CD14-positive monocyte (primary cell): ENCODE results near the gene TMEM120B. TPM values are rescaled to one million over a fixed set of nuclear protein-coding genes. Genes with fewer than 3 reads are reported as not detected.

Experiments used
- DNase-seq, 3 donors: peaks; one replicate each; pipeline ENCODE4 v3.0.0-alpha.2; 2011 to 2022
- H2AFZ ChIP-seq: 2 replicates; pipeline ENCODE4 v1.6.0; 2012; ENCODE audit warnings: mild to moderate bottlenecking, low read depth, low read length, inconsistent platforms; ENCODE audit not compliant: insufficient read depth, poor library complexity, severe bottlenecking
- H3K27ac ChIP-seq, 2 donors: 1 replicate in 1 of 2; 2 replicates in 1 of 2; pipeline ENCODE4 v1.5.1; 2012 to 2013; ENCODE audit warnings: low read length in 2 of 2, control low read depth in 1 of 2, inconsistent platforms in 1 of 2, low read depth in 1 of 2, mild to moderate bottlenecking in 1 of 2
- H3K27me3 ChIP-seq, 2 donors: one replicate each; pipeline versions ENCODE4 v1.6.0 to v1.6.1; 2011 to 2013; ENCODE audit warnings: low read length in 2 of 2; ENCODE audit not compliant: control insufficient read depth in 2 of 2, insufficient read depth in 2 of 2
- H3K36me3 ChIP-seq, 2 donors: replicated peaks in 1 of 2; 1 replicate in 1 of 2; 2 replicates in 1 of 2; pipeline versions ENCODE4 v1.5.1 to v1.6.1; 2012 to 2013; ENCODE audit warnings: low read length in 2 of 2, control low read depth in 1 of 2, inconsistent platforms in 1 of 2, mild to moderate bottlenecking in 1 of 2; ENCODE audit not compliant: insufficient read depth in 2 of 2, control insufficient read depth in 1 of 2
- H3K4me1 ChIP-seq, 2 donors: 1 replicate in 1 of 2; 2 replicates in 1 of 2; pipeline versions ENCODE4 v1.5.1 to v1.6.1; 2012 to 2013; ENCODE audit warnings: low read length in 2 of 2, control low read depth in 1 of 2, inconsistent platforms in 1 of 2, mild to moderate bottlenecking in 1 of 2, moderate library complexity in 1 of 2; ENCODE audit not compliant: insufficient read depth in 2 of 2, control insufficient read depth in 1 of 2
- H3K4me2 ChIP-seq: replicated peaks from 2 replicates; pipeline ENCODE3; 2012; ENCODE audit warnings: low read length, moderate library complexity, mild to moderate bottlenecking; ENCODE audit not compliant: poor library complexity, severe bottlenecking; ENCODE audit errors: extremely low read depth
- H3K4me3 ChIP-seq, 3 experiments: fragments of 200-600 bp in 1 of 3; sonication (generic) in 1 of 3; replicated peaks in 1 of 3; 1 replicate in 2 of 3; 2 replicates in 1 of 3; pipeline ENCODE4 v1.5.1; 2011 to 2013; ENCODE audit warnings: low read length in 3 of 3, mild to moderate bottlenecking in 3 of 3, control low read depth in 2 of 3, low read depth in 2 of 3, inconsistent platforms in 1 of 3, moderate library complexity in 1 of 3
- H3K79me2 ChIP-seq: 2 replicates; pipeline ENCODE4 v1.6.0; 2012; ENCODE audit warnings: mild to moderate bottlenecking, control low read depth, inconsistent platforms, low read length, moderate library complexity; ENCODE audit not compliant: insufficient read depth
- H3K9ac ChIP-seq: 2 replicates; pipeline ENCODE4 v1.6.0; 2017; ENCODE audit warnings: low read length, mild to moderate bottlenecking; ENCODE audit not compliant: insufficient read depth, poor library complexity, severe bottlenecking
- H3K9me3 ChIP-seq, 2 donors: replicated peaks in 1 of 2; 1 replicate in 1 of 2; 2 replicates in 1 of 2; pipeline versions ENCODE4 v1.5.1 to v1.6.1; 2012 to 2013; ENCODE audit warnings: low read length in 2 of 2, control low read depth in 1 of 2; ENCODE audit not compliant: control insufficient read depth in 1 of 2, insufficient read depth in 1 of 2
- H4K20me1 ChIP-seq: 2 replicates; pipeline ENCODE4 v1.6.0; 2012; ENCODE audit warnings: mild to moderate bottlenecking, low read length, control low read depth, moderate library complexity; ENCODE audit not compliant: insufficient read depth
- H3K27ac Mint-ChIP-seq, 7 donors: one replicate each; pipeline ENCODE4 v1.8.0; 2020; ENCODE audit warnings: mild to moderate bottlenecking in 7 of 7, mixed read lengths in 7 of 7, moderate library complexity in 6 of 7, inconsistent platforms in 2 of 7
- H3K27me3 Mint-ChIP-seq, 3 donors: one replicate each; pipeline ENCODE4 v1.8.0; 2021 to 2022; ENCODE audit warnings: low read depth in 3 of 3, mild to moderate bottlenecking in 3 of 3, mixed read lengths in 3 of 3, moderate library complexity in 3 of 3, inconsistent platforms in 1 of 3
- H3K36me3 Mint-ChIP-seq, 2 donors: one replicate each; pipeline ENCODE4 v1.8.0; 2020; ENCODE audit warnings: mixed read lengths in 2 of 2, inconsistent platforms in 1 of 2, mild to moderate bottlenecking in 1 of 2
- H3K4me1 Mint-ChIP-seq: one replicate; pipeline ENCODE4 v1.8.0; 2020; ENCODE audit warnings: mild to moderate bottlenecking, mixed read lengths
- H3K4me3 Mint-ChIP-seq, 2 donors: one replicate each; pipeline ENCODE4 v1.8.0; 2020; ENCODE audit warnings: mild to moderate bottlenecking in 2 of 2, mixed read lengths in 2 of 2, moderate library complexity in 1 of 2
- H3K9me3 Mint-ChIP-seq, 7 donors: one replicate each; pipeline ENCODE4 v1.8.0; 2020 to 2022; ENCODE audit warnings: mixed read lengths in 7 of 7, mild to moderate bottlenecking in 6 of 7, moderate library complexity in 6 of 7, inconsistent platforms in 2 of 7
- CTCF ChIP-seq: fragments of 200-600 bp; IDR thresholded peaks from one replicate; pipeline ENCODE4 v1.8.0; 2022; ENCODE audit warnings: antibody characterized with exemption, mild to moderate bottlenecking
- WGBS: methylation state at CpG from one replicate; pipeline ENCODE4 v1.1.5; 2013; ENCODE audit warnings: missing lambda C conversion rate; ENCODE audit not compliant: insufficient coverage; 5-methylcytosine and 5-hydroxymethylcytosine counted together
- intact Hi-C, 2 donors: fragments of 100-400 bp; cut with micrococcal nuclease; formaldehyde crosslinking; loops; one replicate each; pipeline versions ENCODE4 v1.15.0 to v1.15.1; 2023
- polyA plus RNA-seq, 3 donors: library from polyadenylated mRNA; depleted of rRNA in 1 of 3; unstranded in 2 of 3; stranded (reverse) in 1 of 3; fragments of 300-500 nt in 2 of 3; fragments of >200 nt in 1 of 3; fragmentation: Illumina TruSeq in 2 of 3; gene quantifications; 1 replicate in 2 of 3; 2 replicates in 1 of 3; pipeline ENCODE4 v1.2.3, GENCODE V29; 2012 to 2021

TMEM120B gene
- polyA plus RNA-seq, 3 donors = 0.65 to 2.4 (median 1.1) TPM

- Histone ChIP-seq H3K36me3 (peaks cover 28 to 30% of the 10 kb centered on the region in 2 donors), H3K4me2 (peak overlapping the region; percentile 90), H2AFZ (peak overlapping the region; percentile 85), H4K20me1 (peaks cover 53% of the 10 kb centered on the region), H3K9me3 (no peaks in the 10 kb centered on the region), H3K27me3 (no peaks in the 10 kb centered on the region), H3K79me2 (peaks cover 65% of the 10 kb centered on the region), H3K27ac (peak overlapping the region; percentile 49 to 59), H3K9ac (peak overlapping the region; percentile 45), H3K4me1 (peaks cover 85 to 97% of the 10 kb centered on the region in 2 donors), H3K4me3 (peak overlapping the region in 2 of 3 experiments; percentile 8 to 82)
- 2% methylated on average over 10 of the region's 13 CpGs for WGBS
- peaks cover 66% of the 10 kb centered on the region for H3K4me1 Mint-ChIP-seq
- peaks cover 0 to 3% (median 0%) of the 10 kb centered on the region in 7 donors for H3K9me3 Mint-ChIP-seq
- peak; percentile 63 for TF ChIP-seq CTCF
- H3K4me3 Mint-ChIP-seq = peak overlapping the region; percentile 81 to 89
- intact Hi-C loops = loop anchor here (1.0 to 10.0 kb wide), 10 partner anchors 9 to 290 kb away; partner anchors contain the start of genes PSMD9 (in 2 of the 2) and ORAI1 (in 1 of the 2)
- peaks cover 0 to 2% (median 0%) of the 10 kb centered on the region in 3 donors for H3K27me3 Mint-ChIP-seq
- H3K27ac Mint-ChIP-seq = peak overlapping the region; percentile 88 to 98 (median 93)
- peaks cover 27 to 44% of the 10 kb centered on the region in 2 donors for H3K36me3 Mint-ChIP-seq
- DNase-seq = peak in 1 of 3 donors; percentile 55
Measured at GRCh38 chr12:121794534-121795033, 82.0 kb downstream of the TMEM120B start.

DNA sequence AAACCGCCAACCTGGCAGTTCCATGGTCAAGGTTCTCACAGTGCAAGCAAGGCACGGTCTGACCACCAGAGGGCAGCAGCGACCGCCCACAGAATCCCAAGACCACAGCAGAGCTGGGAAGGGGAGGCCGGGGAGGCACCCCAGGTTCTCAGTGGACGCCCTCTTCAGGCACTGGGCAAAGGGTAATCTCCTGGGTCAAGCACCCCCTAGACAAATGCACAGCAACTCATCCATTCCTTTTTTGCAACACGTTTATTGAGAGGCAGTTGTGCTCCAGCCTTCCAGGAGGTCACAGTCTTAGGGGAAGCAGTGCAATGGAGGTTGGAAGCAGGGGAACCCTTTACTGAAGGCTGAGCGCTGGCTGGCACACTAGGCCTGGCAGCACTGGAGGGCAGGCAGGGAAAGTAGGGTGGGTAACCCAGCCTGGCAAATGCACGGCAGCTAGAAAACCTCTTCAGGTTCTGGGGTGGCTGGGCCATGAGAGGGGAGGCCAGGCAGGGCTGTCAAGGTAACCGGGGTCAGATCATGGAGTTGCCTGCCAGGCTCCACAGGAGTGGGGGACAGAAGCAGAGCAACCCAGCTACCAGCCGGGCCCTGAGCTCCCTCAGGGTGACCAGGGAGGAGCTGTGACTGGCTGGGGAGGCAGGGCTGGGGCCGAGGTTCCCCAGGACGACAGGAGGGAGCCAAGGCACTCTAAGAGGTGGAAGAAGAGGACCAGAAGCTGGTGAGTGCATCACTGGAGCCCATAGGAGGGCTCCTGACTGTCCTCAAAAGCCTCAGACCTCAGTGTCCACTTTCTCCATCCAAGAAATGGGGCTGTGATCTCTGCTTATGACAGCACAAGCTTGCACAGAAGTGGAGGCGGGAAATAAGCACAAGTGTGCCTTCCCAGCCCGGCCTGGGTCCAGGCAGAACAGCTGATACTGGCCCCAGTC is 82.7 kb downstream of the TMEM120B start:
- intact Hi-C loops = loop anchor here (1.0 to 10.0 kb wide), 5 partner anchors 8 to 290 kb away; partner anchors contain the start of gene PSMD9 (in 2 of the 2)
- 50% methylated on average over 14 of the region's 15 CpGs for WGBS
- Mint-ChIP-seq H3K9me3 (peaks cover 0 to 3% (median 0%) of the 10 kb centered on the region in 7 donors), H3K4me3 (peak overlapping the region; percentile 81 to 89), H3K27me3 (peaks cover 0 to 2% (median 0%) of the 10 kb centered on the region in 3 donors), H3K4me1 (peaks cover 60% of the 10 kb centered on the region), H3K36me3 (peaks cover 27 to 44% of the 10 kb centered on the region in 2 donors), H3K27ac (peak overlapping the region; percentile 88 to 98 (median 93))
- H2AFZ ChIP-seq = peak overlapping the region; percentile 85
- peak; percentile 85 to 88 (median 85) for DNase-seq
- H3K79me2 ChIP-seq = peaks cover 72% of the 10 kb centered on the region
- peak overlapping the region; percentile 49 to 59 for H3K27ac ChIP-seq
- peak overlapping the region in 1 of 3 experiments; percentile 82 for H3K4me3 ChIP-seq
- TF ChIP-seq CTCF = peak; percentile 63
- H3K4me1 ChIP-seq = peaks cover 79 to 89% of the 10 kb centered on the region in 2 donors
- H3K36me3 ChIP-seq = peaks cover 28 to 30% of the 10 kb centered on the region in 2 donors
- H3K9me3 ChIP-seq = no peaks in the 10 kb centered on the region
- H3K4me2 ChIP-seq = peak overlapping the region; percentile 90
- H4K20me1 ChIP-seq = peaks cover 59% of the 10 kb centered on the region
- H3K27me3 ChIP-seq = no peaks in the 10 kb centered on the region
- H3K9ac ChIP-seq = peak overlapping the region; percentile 45
